Right atrium auricular region (tissue), 2 donors: ENCODE measurements around the gene SNAPC5. TPM values are rescaled to one million over a fixed set of nuclear protein-coding genes. Genes with fewer than 3 reads are reported as not detected.

Experiments used
- DNase-seq: peaks from one replicate; pipeline ENCODE4 v3.0.0-alpha.2; 2019; ENCODE audit warnings: low spot score
- H3K27ac ChIP-seq, 2 donors: fragments of 200-600 bp; sonication (generic); 1 replicate in 1 of 2; 2 replicates in 1 of 2; pipeline ENCODE4 v1.5.1; 2016 to 2019
- H3K27me3 ChIP-seq, 2 donors: fragments of 200-600 bp; sonication (generic); one replicate each; pipeline versions ENCODE4 v1.5.1 to v1.6.0; 2017 to 2019
- H3K36me3 ChIP-seq: fragments of 200-600 bp; sonication (generic); one replicate; pipeline ENCODE4 v1.5.1; 2016
- H3K4me1 ChIP-seq, 2 donors: fragments of 200-600 bp; sonication (generic); one replicate each; pipeline versions ENCODE4 v1.5.1 to v1.6.0; 2017 to 2019
- H3K4me3 ChIP-seq, 2 donors: fragments of 200-600 bp; sonication (generic); 1 replicate in 1 of 2; 2 replicates in 1 of 2; pipeline ENCODE4 v1.5.1; 2017 to 2019; ENCODE audit warnings: mild to moderate bottlenecking in 1 of 2, moderate library complexity in 1 of 2
- H3K9me3 ChIP-seq, 2 donors: fragments of 200-600 bp; sonication (generic); one replicate each; pipeline ENCODE4 v1.5.1; 2019
- total RNA-seq, 2 donors: library from RNA; depleted of rRNA; stranded (reverse); fragments of >200 nt; gene quantifications; one replicate each; pipeline ENCODE4 v1.1.0, GENCODE V29; 2016
- TF ChIP-seq, protein P1 (sequence below), 2 donors: fragments of 200-600 bp; sonication (generic); IDR thresholded peaks; one replicate each; pipeline ENCODE4 v1.5.1; 2019; ENCODE audit warnings: antibody characterized with exemption in 2 of 2

Gene SNAPC5
- total RNA-seq, 2 donors from 2014 or later, result 27.6 to 35.3 TPM

- peaks cover 0 to 8% of the 10 kb centered on the region in 2 donors for H3K4me1 ChIP-seq
- H3K27me3 ChIP-seq, result no peaks in the 10 kb centered on the region
- TF ChIP-seq, protein P1, sequence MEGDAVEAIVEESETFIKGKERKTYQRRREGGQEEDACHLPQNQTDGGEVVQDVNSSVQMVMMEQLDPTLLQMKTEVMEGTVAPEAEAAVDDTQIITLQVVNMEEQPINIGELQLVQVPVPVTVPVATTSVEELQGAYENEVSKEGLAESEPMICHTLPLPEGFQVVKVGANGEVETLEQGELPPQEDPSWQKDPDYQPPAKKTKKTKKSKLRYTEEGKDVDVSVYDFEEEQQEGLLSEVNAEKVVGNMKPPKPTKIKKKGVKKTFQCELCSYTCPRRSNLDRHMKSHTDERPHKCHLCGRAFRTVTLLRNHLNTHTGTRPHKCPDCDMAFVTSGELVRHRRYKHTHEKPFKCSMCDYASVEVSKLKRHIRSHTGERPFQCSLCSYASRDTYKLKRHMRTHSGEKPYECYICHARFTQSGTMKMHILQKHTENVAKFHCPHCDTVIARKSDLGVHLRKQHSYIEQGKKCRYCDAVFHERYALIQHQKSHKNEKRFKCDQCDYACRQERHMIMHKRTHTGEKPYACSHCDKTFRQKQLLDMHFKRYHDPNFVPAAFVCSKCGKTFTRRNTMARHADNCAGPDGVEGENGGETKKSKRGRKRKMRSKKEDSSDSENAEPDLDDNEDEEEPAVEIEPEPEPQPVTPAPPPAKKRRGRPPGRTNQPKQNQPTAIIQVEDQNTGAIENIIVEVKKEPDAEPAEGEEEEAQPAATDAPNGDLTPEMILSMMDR (IDR thresholded peaks at IDR 0.05), result no peak
- H3K27ac ChIP-seq, result no peak overlapping the region
- no peak overlapping the region for H3K4me3 ChIP-seq
- no peaks in the 10 kb centered on the region for H3K9me3 ChIP-seq
- H3K36me3 ChIP-seq, result peaks cover 40% of the 10 kb centered on the region
- no peak for DNase-seq
Observed at GRCh38 chr15:66484539-66485112, 12.9 kb downstream of the SNAPC5 start.

- Histone ChIP-seq H3K27me3 (no peaks in the 10 kb centered on the region), H3K4me1 (peaks cover 0 to 8% of the 10 kb centered on the region in 2 donors), H3K9me3 (no peaks in the 10 kb centered on the region), H3K4me3 (no peak overlapping the region), H3K27ac (no peak overlapping the region), H3K36me3 (peaks cover 25% of the 10 kb centered on the region)
- no peak for DNase-seq
- TF ChIP-seq, protein P1 (IDR thresholded peaks at IDR 0.05), result no peak
Observed at GRCh38 chr15:66483131-66483566, 14.4 kb downstream of the SNAPC5 start.

DNA sequence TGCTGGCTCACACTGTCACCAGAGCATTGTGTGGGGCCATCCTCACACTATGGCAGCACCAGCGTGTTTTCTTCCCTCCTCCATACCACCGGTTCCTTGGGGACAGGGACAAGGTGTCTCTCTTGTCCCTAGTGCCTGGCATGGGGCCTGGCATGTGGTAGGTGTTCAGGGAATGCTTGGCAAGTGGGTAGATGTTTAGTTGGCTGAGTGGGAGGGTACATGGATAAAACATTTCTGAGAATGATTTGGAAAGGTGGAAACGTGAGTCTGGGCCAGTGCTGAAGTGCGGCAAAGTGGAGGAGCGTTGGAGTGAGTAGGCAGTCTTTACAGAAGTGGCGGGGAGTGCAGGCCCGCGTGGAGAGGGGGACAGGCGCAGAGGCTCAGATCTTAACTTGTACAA is 15.0 kb downstream of the SNAPC5 start:
- Histone ChIP-seq H3K27me3 (no peaks in the 10 kb centered on the region), H3K36me3 (peaks cover 25% of the 10 kb centered on the region), H3K9me3 (no peaks in the 10 kb centered on the region), H3K4me1 (peaks cover 0 to 8% of the 10 kb centered on the region in 2 donors), H3K4me3 (no peak overlapping the region), H3K27ac (no peak overlapping the region)
- no peak for DNase-seq
- TF ChIP-seq, protein P1 (IDR thresholded peaks at IDR 0.05), result no peak

- Histone ChIP-seq H3K9me3 (no peaks in the 10 kb centered on the region), H3K27ac (no peak overlapping the region), H3K4me3 (no peak overlapping the region), H3K27me3 (no peaks in the 10 kb centered on the region), H3K36me3 (peaks cover 15% of the 10 kb centered on the region), H3K4me1 (peaks cover 0 to 8% of the 10 kb centered on the region in 2 donors)
- TF ChIP-seq, protein P1 (IDR thresholded peaks at IDR 0.05), result no peak
- DNase-seq, result no peak
Observed at GRCh38 chr15:66481107-66481856, 16.3 kb downstream of the SNAPC5 start.

DNA sequence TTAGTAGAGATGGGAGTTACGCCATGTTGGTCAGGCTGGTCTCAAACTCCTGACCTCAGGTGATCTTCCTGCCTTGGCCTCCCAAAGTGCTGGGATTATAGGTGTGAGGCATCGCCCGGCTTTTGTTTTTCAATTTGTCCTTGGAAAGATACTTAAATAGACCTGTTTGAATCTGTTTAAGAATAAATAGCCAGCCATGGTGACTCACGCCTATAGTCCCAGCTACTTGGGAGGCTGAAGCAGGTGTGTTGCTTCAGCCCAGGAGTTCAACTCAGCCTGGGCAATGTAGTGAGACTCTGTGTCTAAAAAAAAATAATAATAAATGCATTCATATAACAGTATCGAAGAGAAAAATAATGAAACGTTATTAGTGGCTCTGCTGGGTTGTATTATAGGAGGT is 17.3 kb downstream of the SNAPC5 start:
- DNase-seq, result no peak
- Histone ChIP-seq H3K27me3 (no peaks in the 10 kb centered on the region), H3K4me1 (peaks cover 0 to 8% of the 10 kb centered on the region in 2 donors)

More for the DNA sequence above, 17.3 kb downstream of the SNAPC5 start:
- Histone ChIP-seq H3K9me3 (no peaks in the 10 kb centered on the region), H3K36me3 (peaks cover 14% of the 10 kb centered on the region), H3K4me3 (no peak overlapping the region), H3K27ac (no peak overlapping the region)
- TF ChIP-seq, protein P1 (IDR thresholded peaks at IDR 0.05), result no peak
